Neural crest cell (in vitro differentiated cells): ENCODE results near the gene GBA3. TPM values are rescaled to one million over a fixed set of nuclear protein-coding genes. Genes with fewer than 3 reads are reported as not detected.

Source experiments
- DNase-seq: peaks from one replicate; pipeline ENCODE4 v3.0.0; 2021; ENCODE audit warnings: low read depth, mixed read lengths, low spot score
- H3K27ac Mint-ChIP-seq: one replicate; pipeline ENCODE4 v1.8.0; 2021; ENCODE audit warnings: mild to moderate bottlenecking, mixed read lengths; ENCODE audit not compliant: unreplicated experiment
- H3K27me3 Mint-ChIP-seq: 2 replicates; pipeline ENCODE4 v1.8.0; 2021; ENCODE audit warnings: low read depth, mild to moderate bottlenecking, mixed read lengths
- H3K36me3 Mint-ChIP-seq: 2 replicates; pipeline ENCODE4 v1.8.0; 2021; ENCODE audit warnings: low read depth, mild to moderate bottlenecking, mixed read lengths
- H3K4me1 Mint-ChIP-seq: 2 replicates; pipeline ENCODE4 v1.8.0; 2021; ENCODE audit warnings: mixed read lengths
- H3K4me3 Mint-ChIP-seq: one replicate; pipeline ENCODE4 v1.8.0; 2021; ENCODE audit warnings: mild to moderate bottlenecking, mixed read lengths
- H3K9me3 Mint-ChIP-seq: 2 replicates; pipeline ENCODE4 v1.8.0; 2021; ENCODE audit warnings: mixed read lengths
- total RNA-seq: library from RNA; stranded (reverse); gene quantifications from 2 replicates; pipeline ENCODE4 v1.2.1, GENCODE V29; 2021
- TF ChIP-seq, protein P1 (sequence below): fragments of 200-600 bp; sonication (generic); conservative IDR thresholded peaks from 2 replicates; pipeline ENCODE4 v1.5.0; 2021; ENCODE audit warnings: antibody characterized with exemption, mild to moderate bottlenecking

Gene GBA3
- total RNA-seq, 1 donor from 2014 or later = not detected

- Mint-ChIP-seq H3K4me1 (no peaks in the 10 kb centered on the region), H3K36me3 (no peaks in the 10 kb centered on the region), H3K27me3 (peaks cover 17% of the 10 kb centered on the region), H3K27ac (no peak overlapping the region), H3K4me3 (no peak overlapping the region), H3K9me3 (no peaks in the 10 kb centered on the region)
- no peak for DNase-seq
- TF ChIP-seq, protein P1, sequence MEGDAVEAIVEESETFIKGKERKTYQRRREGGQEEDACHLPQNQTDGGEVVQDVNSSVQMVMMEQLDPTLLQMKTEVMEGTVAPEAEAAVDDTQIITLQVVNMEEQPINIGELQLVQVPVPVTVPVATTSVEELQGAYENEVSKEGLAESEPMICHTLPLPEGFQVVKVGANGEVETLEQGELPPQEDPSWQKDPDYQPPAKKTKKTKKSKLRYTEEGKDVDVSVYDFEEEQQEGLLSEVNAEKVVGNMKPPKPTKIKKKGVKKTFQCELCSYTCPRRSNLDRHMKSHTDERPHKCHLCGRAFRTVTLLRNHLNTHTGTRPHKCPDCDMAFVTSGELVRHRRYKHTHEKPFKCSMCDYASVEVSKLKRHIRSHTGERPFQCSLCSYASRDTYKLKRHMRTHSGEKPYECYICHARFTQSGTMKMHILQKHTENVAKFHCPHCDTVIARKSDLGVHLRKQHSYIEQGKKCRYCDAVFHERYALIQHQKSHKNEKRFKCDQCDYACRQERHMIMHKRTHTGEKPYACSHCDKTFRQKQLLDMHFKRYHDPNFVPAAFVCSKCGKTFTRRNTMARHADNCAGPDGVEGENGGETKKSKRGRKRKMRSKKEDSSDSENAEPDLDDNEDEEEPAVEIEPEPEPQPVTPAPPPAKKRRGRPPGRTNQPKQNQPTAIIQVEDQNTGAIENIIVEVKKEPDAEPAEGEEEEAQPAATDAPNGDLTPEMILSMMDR = no peak
These were observed 3.3 kb upstream of the GBA3 start for GRCh38 chr4:22689428-22689827.

DNA sequence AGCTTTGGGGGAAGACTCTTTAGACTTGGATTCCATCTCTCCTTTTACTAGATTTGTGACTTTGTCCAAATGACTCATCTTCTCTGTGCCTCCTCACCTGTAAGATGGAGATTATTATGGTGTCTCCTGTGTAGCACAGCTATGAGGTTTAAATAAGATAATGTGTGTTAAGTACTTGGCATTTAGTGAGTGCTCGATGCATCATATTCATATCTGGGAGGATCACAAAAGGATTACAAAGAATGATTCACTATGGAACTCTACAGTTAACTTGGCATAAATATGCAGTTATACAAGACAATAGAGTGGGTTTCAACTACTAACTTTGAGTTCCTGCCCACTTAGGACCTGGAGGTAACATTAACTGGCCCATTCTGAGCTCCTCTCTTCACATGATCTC lies 2.3 kb downstream of the GBA3 start:
- Mint-ChIP-seq H3K4me1 (no peaks in the 10 kb centered on the region), H3K36me3 (no peaks in the 10 kb centered on the region), H3K4me3 (no peak overlapping the region), H3K27me3 (peaks cover 17% of the 10 kb centered on the region), H3K27ac (no peak overlapping the region), H3K9me3 (no peaks in the 10 kb centered on the region)
- TF ChIP-seq, protein P1 = no peak
- no peak for DNase-seq

DNA sequence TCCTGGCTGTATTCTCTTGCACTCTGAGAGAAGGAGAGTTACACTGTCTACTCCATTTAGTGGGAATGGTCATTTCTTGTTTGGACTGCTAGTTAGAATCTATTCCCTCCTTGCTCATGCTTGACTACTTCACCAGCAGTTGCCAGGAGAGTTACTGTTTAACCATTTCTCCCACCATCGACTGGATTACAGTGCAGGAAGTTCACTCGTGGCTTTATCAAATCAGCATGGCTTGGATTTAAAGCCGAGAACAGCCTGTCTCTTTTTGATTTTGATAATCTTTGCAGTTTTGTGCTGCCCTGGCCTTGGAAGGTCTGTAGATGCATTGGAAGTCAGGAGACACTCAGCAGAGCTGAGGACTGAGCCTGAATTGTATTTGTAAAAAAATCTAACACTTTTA lies 3.2 kb downstream of the GBA3 start:
- H3K27ac Mint-ChIP-seq = no peak overlapping the region
- peaks cover under 1% of the 10 kb centered on the region for H3K9me3 Mint-ChIP-seq
- H3K36me3 Mint-ChIP-seq = no peaks in the 10 kb centered on the region
- H3K27me3 Mint-ChIP-seq = peaks cover 17% of the 10 kb centered on the region
- H3K4me3 Mint-ChIP-seq = no peak overlapping the region
- no peak for DNase-seq
- TF ChIP-seq, protein P1 = no peak
- no peaks in the 10 kb centered on the region for H3K4me1 Mint-ChIP-seq

DNA sequence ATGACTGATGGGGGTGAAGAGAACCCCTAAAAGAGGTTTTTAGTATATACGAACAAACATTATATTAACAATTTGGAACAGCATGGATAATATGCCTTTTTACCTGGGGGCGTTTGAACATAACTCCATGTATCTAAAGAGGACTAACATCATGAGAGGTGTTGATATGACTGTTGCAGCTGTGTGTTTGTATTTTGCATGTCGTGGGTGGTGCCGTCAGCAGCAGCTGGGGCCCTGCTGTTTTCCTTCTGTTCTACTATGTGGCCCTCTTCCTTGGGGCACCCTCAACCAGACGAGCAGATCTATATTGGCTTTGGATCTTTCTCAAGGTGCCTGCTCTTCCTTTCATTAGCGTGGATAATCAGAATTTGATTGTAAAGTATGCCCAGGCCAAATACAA lies 11.2 kb downstream of the GBA3 start:
- TF ChIP-seq, protein P1 = no peak
- DNase-seq = no peak
- no peaks in the 10 kb centered on the region for H3K27me3 Mint-ChIP-seq
- H3K4me3 Mint-ChIP-seq = no peak overlapping the region
- H3K4me1 Mint-ChIP-seq = no peaks in the 10 kb centered on the region
- peaks cover 3% of the 10 kb centered on the region for H3K9me3 Mint-ChIP-seq
- H3K36me3 Mint-ChIP-seq = no peaks in the 10 kb centered on the region
- H3K27ac Mint-ChIP-seq = no peak overlapping the region

GRCh38 chr4:22707390-22707789 lies 14.7 kb downstream of the GBA3 start:
- H3K27me3 Mint-ChIP-seq = no peaks in the 10 kb centered on the region
- DNase-seq = no peak
- H3K4me1 Mint-ChIP-seq = no peaks in the 10 kb centered on the region
- H3K9me3 Mint-ChIP-seq = no peaks in the 10 kb centered on the region
- H3K4me3 Mint-ChIP-seq = no peak overlapping the region
- H3K27ac Mint-ChIP-seq = no peak overlapping the region
- H3K36me3 Mint-ChIP-seq = no peaks in the 10 kb centered on the region
- TF ChIP-seq, protein P1 = no peak

DNA sequence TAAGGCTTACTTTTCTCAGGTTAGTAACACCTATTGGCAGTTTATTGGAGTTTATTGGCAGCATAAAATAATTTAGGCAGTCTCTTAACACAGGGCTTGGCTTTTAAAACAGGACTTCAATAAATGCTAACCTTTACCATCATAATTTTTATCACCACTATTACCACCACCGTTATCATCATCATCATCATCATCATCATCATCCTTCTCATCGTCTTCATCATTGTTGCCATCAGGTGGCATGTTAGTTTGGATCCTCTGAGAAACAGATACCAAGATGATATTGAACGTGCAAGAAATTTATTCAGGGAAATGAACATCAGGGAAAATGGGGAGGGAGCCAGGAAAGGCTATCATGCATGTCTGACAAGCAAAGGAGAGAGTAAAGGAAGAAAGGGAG lies 16.2 kb downstream of the GBA3 start:
- no peak for DNase-seq
- H3K9me3 Mint-ChIP-seq = no peaks in the 10 kb centered on the region
- TF ChIP-seq, protein P1 = no peak
- no peak overlapping the region for H3K4me3 Mint-ChIP-seq
- no peaks in the 10 kb centered on the region for H3K27me3 Mint-ChIP-seq
- H3K4me1 Mint-ChIP-seq = no peaks in the 10 kb centered on the region
- H3K27ac Mint-ChIP-seq = no peak overlapping the region
- H3K36me3 Mint-ChIP-seq = no peaks in the 10 kb centered on the region
